SK-N-SH (cell line): ENCODE results near the gene PPAN.

Experiments
- GABPA ChIP-seq: IDR thresholded peaks from 2 replicates; pipeline ENCODE4 v1.4.0; 2012; ENCODE audit warnings: low read depth, mild to moderate bottlenecking
- MXI1 ChIP-seq: IDR thresholded peaks from 2 replicates; pipeline ENCODE4 v1.6.1; 2012; ENCODE audit warnings: mild to moderate bottlenecking, low read depth, low read length, improper control_type of control experiment
- NFIC ChIP-seq: IDR thresholded peaks from 2 replicates; pipeline ENCODE4 v1.4.0; 2012; ENCODE audit warnings: borderline replicate concordance
- NRF1 ChIP-seq: IDR thresholded peaks from 2 replicates; pipeline ENCODE4 v1.6.1; 2012; ENCODE audit warnings: low read depth, mild to moderate bottlenecking, low read length
- POLR2AphosphoS5 ChIP-seq: IDR thresholded peaks from 2 replicates; pipeline ENCODE4 v1.6.1; 2012; ENCODE audit warnings: low read depth, low read length
- RCOR1 ChIP-seq: fragments of 150-350 bp; IDR thresholded peaks from 2 replicates; pipeline ENCODE4 v1.6.1; 2017; ENCODE audit warnings: antibody characterized with exemption, low read length
- SMC3 ChIP-seq: IDR thresholded peaks from 2 replicates; pipeline ENCODE4 v1.6.1; 2012; ENCODE audit warnings: low read depth, low read length, improper control_type of control experiment
- TEAD4 ChIP-seq: IDR thresholded peaks from 2 replicates; pipeline ENCODE4 v1.4.0; 2012; ENCODE audit warnings: mild to moderate bottlenecking, borderline replicate concordance; ENCODE audit not compliant: insufficient read depth
- TF ChIP-seq, protein P1 (sequence below): fragments of 200-600 bp; sonication (generic); IDR thresholded peaks from 2 replicates; pipeline ENCODE4 v1.6.1; 2017; ENCODE audit warnings: antibody characterized with exemption, mild to moderate bottlenecking, moderate library complexity
- TF ChIP-seq, protein P2 (sequence below): fragments of 150-350 bp; IDR thresholded peaks from 2 replicates; pipeline ENCODE4 v1.6.1; 2017; ENCODE audit warnings: antibody characterized with exemption, low read length, low read depth, borderline replicate concordance

DNA sequence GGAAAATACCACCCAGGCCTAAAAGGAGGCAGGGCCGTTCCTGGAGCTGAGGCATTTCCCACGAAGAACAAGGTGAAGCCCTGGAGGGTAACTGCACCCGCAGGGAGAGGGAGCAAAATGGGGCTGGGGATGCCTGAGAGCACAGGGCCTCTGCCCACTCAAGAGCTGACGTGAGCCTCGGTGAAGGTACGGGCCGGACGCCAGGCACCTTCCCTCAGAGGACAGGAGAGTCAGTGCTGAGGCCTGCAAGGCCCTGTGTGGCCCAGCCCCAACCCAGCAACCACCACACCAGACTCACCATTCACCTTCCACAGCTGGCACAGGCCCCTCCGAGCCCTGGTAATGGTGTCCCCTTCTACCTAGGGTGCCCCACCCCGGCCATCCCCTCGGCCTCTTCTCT lies 52.3 kb downstream of the PPAN start:
- TF ChIP-seq, protein P1, sequence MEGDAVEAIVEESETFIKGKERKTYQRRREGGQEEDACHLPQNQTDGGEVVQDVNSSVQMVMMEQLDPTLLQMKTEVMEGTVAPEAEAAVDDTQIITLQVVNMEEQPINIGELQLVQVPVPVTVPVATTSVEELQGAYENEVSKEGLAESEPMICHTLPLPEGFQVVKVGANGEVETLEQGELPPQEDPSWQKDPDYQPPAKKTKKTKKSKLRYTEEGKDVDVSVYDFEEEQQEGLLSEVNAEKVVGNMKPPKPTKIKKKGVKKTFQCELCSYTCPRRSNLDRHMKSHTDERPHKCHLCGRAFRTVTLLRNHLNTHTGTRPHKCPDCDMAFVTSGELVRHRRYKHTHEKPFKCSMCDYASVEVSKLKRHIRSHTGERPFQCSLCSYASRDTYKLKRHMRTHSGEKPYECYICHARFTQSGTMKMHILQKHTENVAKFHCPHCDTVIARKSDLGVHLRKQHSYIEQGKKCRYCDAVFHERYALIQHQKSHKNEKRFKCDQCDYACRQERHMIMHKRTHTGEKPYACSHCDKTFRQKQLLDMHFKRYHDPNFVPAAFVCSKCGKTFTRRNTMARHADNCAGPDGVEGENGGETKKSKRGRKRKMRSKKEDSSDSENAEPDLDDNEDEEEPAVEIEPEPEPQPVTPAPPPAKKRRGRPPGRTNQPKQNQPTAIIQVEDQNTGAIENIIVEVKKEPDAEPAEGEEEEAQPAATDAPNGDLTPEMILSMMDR: no peak
- TF ChIP-seq POLR2AphosphoS5 (no peak), TEAD4 (no peak), NFIC (no peak), NRF1 (no peak), RCOR1 (no peak), MXI1 (no peak), SMC3 (no peak), GABPA (no peak)
- TF ChIP-seq, protein P2, sequence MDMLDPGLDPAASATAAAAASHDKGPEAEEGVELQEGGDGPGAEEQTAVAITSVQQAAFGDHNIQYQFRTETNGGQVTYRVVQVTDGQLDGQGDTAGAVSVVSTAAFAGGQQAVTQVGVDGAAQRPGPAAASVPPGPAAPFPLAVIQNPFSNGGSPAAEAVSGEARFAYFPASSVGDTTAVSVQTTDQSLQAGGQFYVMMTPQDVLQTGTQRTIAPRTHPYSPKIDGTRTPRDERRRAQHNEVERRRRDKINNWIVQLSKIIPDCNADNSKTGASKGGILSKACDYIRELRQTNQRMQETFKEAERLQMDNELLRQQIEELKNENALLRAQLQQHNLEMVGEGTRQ: no peak
